Measurements from ENCODE around the gene BRDT. TPM values are rescaled to one million over a fixed set of nuclear protein-coding genes. Genes with fewer than 3 reads are reported as not detected.

The BRDT gene
- total RNA-seq (not detected), polyA plus RNA-seq (not detected)

GRCh38 chr1:91949356-91949699 is at the start of gene BRDT:
Gene BRDT, plus strand, starts transcription at chr1:91949401. Its CDS starts 13,354 bp downstream, at chr1:91962755.
- Histone ChIP-seq H3K4me1 (no peaks in the 10 kb centered on the region), H3K27ac (no peak within 1 kb of the TSS), H3K36me3 (no peaks in the 10 kb centered on the region), H3K27me3 (no peaks in the 10 kb centered on the region), H3K4me3 (no peak within 1 kb of the TSS), H3K9me3 (no peaks in the 10 kb centered on the region)
- no peak for DNase-seq
- intact Hi-C loops (cut with DNase I): no loop called here
- no peak for TF ChIP-seq POLR2A (IDR thresholded peaks at IDR 0.05)
- TF ChIP-seq, protein P1, sequence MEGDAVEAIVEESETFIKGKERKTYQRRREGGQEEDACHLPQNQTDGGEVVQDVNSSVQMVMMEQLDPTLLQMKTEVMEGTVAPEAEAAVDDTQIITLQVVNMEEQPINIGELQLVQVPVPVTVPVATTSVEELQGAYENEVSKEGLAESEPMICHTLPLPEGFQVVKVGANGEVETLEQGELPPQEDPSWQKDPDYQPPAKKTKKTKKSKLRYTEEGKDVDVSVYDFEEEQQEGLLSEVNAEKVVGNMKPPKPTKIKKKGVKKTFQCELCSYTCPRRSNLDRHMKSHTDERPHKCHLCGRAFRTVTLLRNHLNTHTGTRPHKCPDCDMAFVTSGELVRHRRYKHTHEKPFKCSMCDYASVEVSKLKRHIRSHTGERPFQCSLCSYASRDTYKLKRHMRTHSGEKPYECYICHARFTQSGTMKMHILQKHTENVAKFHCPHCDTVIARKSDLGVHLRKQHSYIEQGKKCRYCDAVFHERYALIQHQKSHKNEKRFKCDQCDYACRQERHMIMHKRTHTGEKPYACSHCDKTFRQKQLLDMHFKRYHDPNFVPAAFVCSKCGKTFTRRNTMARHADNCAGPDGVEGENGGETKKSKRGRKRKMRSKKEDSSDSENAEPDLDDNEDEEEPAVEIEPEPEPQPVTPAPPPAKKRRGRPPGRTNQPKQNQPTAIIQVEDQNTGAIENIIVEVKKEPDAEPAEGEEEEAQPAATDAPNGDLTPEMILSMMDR (IDR thresholded peaks at IDR 0.05): no peak
- no peak for TF ChIP-seq POLR2AphosphoS5 (IDR thresholded peaks at IDR 0.05)
- TF ChIP-seq EP300 (IDR thresholded peaks at IDR 0.05): no peak
- WGBS, 2 donors: 88 to 90% methylated on average over 23 of the region's 23 CpGs

GRCh38 chr1:91900562-91900961 is 48.6 kb upstream of the BRDT start:
- Histone ChIP-seq H3K27me3 (no peaks in the 10 kb centered on the region), H3K9me3 (no peaks in the 10 kb centered on the region), H3K4me3 (no peak overlapping the region), H3K27ac (no peak overlapping the region), H3K4me1 (no peaks in the 10 kb centered on the region), H3K36me3 (no peaks in the 10 kb centered on the region)
- DNase-seq: no peak
- TF ChIP-seq, protein P1 (IDR thresholded peaks at IDR 0.05): no peak
- no peak for TF ChIP-seq EP300 (IDR thresholded peaks at IDR 0.05)
- no peak for TF ChIP-seq POLR2AphosphoS5 (IDR thresholded peaks at IDR 0.05)
- no peak for TF ChIP-seq POLR2A (IDR thresholded peaks at IDR 0.05)
- 89 to 96% methylated on average over 1 of the region's 1 CpG for WGBS, 2 donors
- intact Hi-C loops (cut with DNase I): no loop called here

GRCh38 chr1:91901231-91901630 is 48.0 kb upstream of the BRDT start:
- no peak overlapping the region for H3K27ac ChIP-seq
- DNase-seq: no peak
- TF ChIP-seq, protein P1 (IDR thresholded peaks at IDR 0.05): no peak
- no peak for TF ChIP-seq EP300 (IDR thresholded peaks at IDR 0.05)
- TF ChIP-seq POLR2A (IDR thresholded peaks at IDR 0.05): no peak
- TF ChIP-seq POLR2AphosphoS5 (IDR thresholded peaks at IDR 0.05): no peak
- no peaks in the 10 kb centered on the region for H3K27me3 ChIP-seq
- no peaks in the 10 kb centered on the region for H3K9me3 ChIP-seq
- intact Hi-C loops (cut with DNase I): no loop called here
- H3K4me1 ChIP-seq: no peaks in the 10 kb centered on the region
- no peak overlapping the region for H3K4me3 ChIP-seq
- no peaks in the 10 kb centered on the region for H3K36me3 ChIP-seq

- TF ChIP-seq POLR2A (IDR thresholded peaks at IDR 0.05) (no peak), EP300 (IDR thresholded peaks at IDR 0.05) (no peak), POLR2AphosphoS5 (IDR thresholded peaks at IDR 0.05) (no peak)
- TF ChIP-seq, protein P1 (IDR thresholded peaks at IDR 0.05): no peak
- Histone ChIP-seq H3K9me3 (no peaks in the 10 kb centered on the region), H3K4me1 (no peaks in the 10 kb centered on the region), H3K36me3 (no peaks in the 10 kb centered on the region), H3K27ac (no peak overlapping the region), H3K4me3 (no peak overlapping the region), H3K27me3 (no peaks in the 10 kb centered on the region)
- intact Hi-C loops (cut with DNase I): no loop called here
- WGBS, 2 donors: 72 to 88% methylated on average over 1 of the region's 1 CpG
- no peak for DNase-seq
Measured at GRCh38 chr1:91912266-91912665, 36.9 kb upstream of the BRDT start.

GRCh38 chr1:91913018-91913417 is 36.2 kb upstream of the BRDT start:
- H3K9me3 ChIP-seq: no peaks in the 10 kb centered on the region
- 64 to 77% methylated on average over 3 of the region's 3 CpGs for WGBS, 2 donors
- H3K4me1 ChIP-seq: no peaks in the 10 kb centered on the region
- no peaks in the 10 kb centered on the region for H3K27me3 ChIP-seq
- DNase-seq: no peak
- H3K36me3 ChIP-seq: no peaks in the 10 kb centered on the region
- no peak overlapping the region for H3K4me3 ChIP-seq
- intact Hi-C loops (cut with DNase I): no loop called here
- no peak for TF ChIP-seq POLR2AphosphoS5 (IDR thresholded peaks at IDR 0.05)
- TF ChIP-seq EP300 (IDR thresholded peaks at IDR 0.05): no peak
- TF ChIP-seq, protein P1 (IDR thresholded peaks at IDR 0.05): no peak
- TF ChIP-seq POLR2A (IDR thresholded peaks at IDR 0.05): no peak
- no peak overlapping the region for H3K27ac ChIP-seq
